Measurements from ENCODE around the gene ANXA11. TPM values are rescaled to one million over a fixed set of nuclear protein-coding genes. Genes with fewer than 3 reads are reported as not detected.

ANXA11 gene
- total RNA-seq, 4 donors from 2014 or later, result 126 to 213 (median 166) TPM

- TF ChIP-seq POLR2AphosphoS5 (IDR thresholded peaks at IDR 0.05), result peak in 1 of 2 donors; percentile 52
- no peak for TF ChIP-seq CTCF (IDR thresholded peaks at IDR 0.05)
- Histone ChIP-seq H3K36me3 (no peaks in the 10 kb centered on the region), H3K27ac (replicated peaks in 1 of 4) (peak overlapping the region; percentile 44 to 72 (median 50)), H3K4me3 (no peak overlapping the region), H3K9me3 (no peaks in the 10 kb centered on the region), H3K4me1 (peaks cover 76 to 95% (median 86%) of the 10 kb centered on the region in 4 donors), H3K27me3 (no peaks in the 10 kb centered on the region)
- no peak for DNase-seq (ENCODE audit: extremely low spot score)
- intact Hi-C loops (cut with DNase I), result no loop called here
- 71% methylated on average over 9 of the region's 13 CpGs for WGBS
Observed at GRCh38 chr10:80186364-80187012, 18.8 kb downstream of the ANXA11 start.

GRCh38 chr10:80185578-80186299 lies 19.6 kb downstream of the ANXA11 start:
- TF ChIP-seq EP300 (IDR thresholded peaks at IDR 0.05) (no peak), POLR2AphosphoS5 (IDR thresholded peaks at IDR 0.05) (no peak), POLR2A (IDR thresholded peaks at IDR 0.05; ENCODE audit: low read depth) (no peak), CTCF (IDR thresholded peaks at IDR 0.05) (no peak)
- intact Hi-C loops (cut with DNase I), result no loop called here
- peaks cover 76 to 87% (median 80%) of the 10 kb centered on the region in 4 donors for H3K4me1 ChIP-seq
- peaks cover 0 to 5% (median 0%) of the 10 kb centered on the region in 4 donors for H3K36me3 ChIP-seq
- H3K27me3 ChIP-seq, result no peaks in the 10 kb centered on the region
- peak overlapping the region; percentile 44 to 72 (median 50) for H3K27ac ChIP-seq (replicated peaks in 1 of 4)
- H3K4me3 ChIP-seq, result no peak overlapping the region
- no peak for DNase-seq (ENCODE audit: extremely low spot score)
- no peaks in the 10 kb centered on the region for H3K9me3 ChIP-seq
- WGBS, result 79% methylated on average over 5 of the region's 5 CpGs

- 51% methylated on average over 4 of the region's 4 CpGs for WGBS
- no peaks in the 10 kb centered on the region for H3K27me3 ChIP-seq
- peak overlapping the region in 3 of 4 donors; percentile 46 to 72 (median 54) for H3K27ac ChIP-seq (replicated peaks in 1 of 4)
- no peak overlapping the region for H3K4me3 ChIP-seq
- H3K4me1 ChIP-seq, result peaks cover 78 to 89% (median 82%) of the 10 kb centered on the region in 4 donors
- TF ChIP-seq CTCF (IDR thresholded peaks at IDR 0.05) (no peak), POLR2A (IDR thresholded peaks at IDR 0.05; ENCODE audit: low read depth) (no peak), EP300 (IDR thresholded peaks at IDR 0.05) (no peak), POLR2AphosphoS5 (IDR thresholded peaks at IDR 0.05) (no peak)
- no peaks in the 10 kb centered on the region for H3K9me3 ChIP-seq
- intact Hi-C loops (cut with DNase I), result no loop called here
- DNase-seq (ENCODE audit: extremely low spot score), result no peak
- peaks cover 0 to 7% (median 0%) of the 10 kb centered on the region in 4 donors for H3K36me3 ChIP-seq
Observed at GRCh38 chr10:80184291-80184690, 21.0 kb downstream of the ANXA11 start.

- Histone ChIP-seq H3K9me3 (no peaks in the 10 kb centered on the region), H3K36me3 (peaks cover 0 to 7% (median 0%) of the 10 kb centered on the region in 4 donors), H3K4me1 (peaks cover 77 to 89% (median 81%) of the 10 kb centered on the region in 4 donors), H3K27ac (replicated peaks in 1 of 4) (no peak overlapping the region), H3K4me3 (no peak overlapping the region), H3K27me3 (no peaks in the 10 kb centered on the region)
- intact Hi-C loops (cut with DNase I), result no loop called here
- no peak for TF ChIP-seq EP300 (IDR thresholded peaks at IDR 0.05)
- no peak for TF ChIP-seq POLR2A (IDR thresholded peaks at IDR 0.05; ENCODE audit: low read depth)
- no peak for TF ChIP-seq POLR2AphosphoS5 (IDR thresholded peaks at IDR 0.05)
- no peak for TF ChIP-seq CTCF (IDR thresholded peaks at IDR 0.05)
- DNase-seq (ENCODE audit: extremely low spot score), result no peak
- WGBS, result 46% methylated on average over 4 of the region's 4 CpGs
Observed at GRCh38 chr10:80183436-80183835, 21.9 kb downstream of the ANXA11 start.

Measured in esophagus muscularis mucosa (tissue), 4 donors.